Tibial artery (tissue), 4 donors: ENCODE data around the gene SMARCD2.
A peak's percentile ranks its signal among the peaks of the same experiment; 100 is the strongest.

Experiments used
- DNase-seq, 2 donors: peaks; one replicate each; pipeline ENCODE4 v3.0.0-alpha.2; 2019
- H3K27ac ChIP-seq, 2 donors: fragments of 200-600 bp; sonication (generic) in 1 of 2; 1 replicate in 1 of 2; 2 replicates in 1 of 2; pipeline ENCODE4 v1.5.1; 2018 to 2019; ENCODE audit warnings: mild to moderate bottlenecking in 1 of 2
- H3K27me3 ChIP-seq, 2 donors: fragments of 200-600 bp; sonication (generic) in 1 of 2; one replicate each; pipeline versions ENCODE4 v1.5.1 to v1.6.0; 2016 to 2019
- H3K36me3 ChIP-seq, 3 donors: fragments of 200-600 bp; sonication (generic) in 2 of 3; one replicate each; pipeline ENCODE4 v1.5.1; 2016 to 2019; ENCODE audit warnings: mild to moderate bottlenecking in 2 of 3
- H3K4me1 ChIP-seq, 4 donors: fragments of 200-600 bp; sonication (generic) in 2 of 4; 1 replicate in 3 of 4; 2 replicates in 1 of 4; pipeline ENCODE4 v1.5.1; 2016 to 2019
- H3K4me3 ChIP-seq, 2 donors: fragments of 200-600 bp; sonication (generic) in 1 of 2; 1 replicate in 1 of 2; 2 replicates in 1 of 2; pipeline ENCODE4 v1.5.1; 2018 to 2019; ENCODE audit warnings: mild to moderate bottlenecking in 2 of 2
- H3K9me3 ChIP-seq, 3 donors: fragments of 200-600 bp; sonication (generic) in 1 of 3; one replicate each; pipeline ENCODE4 v1.5.1; 2016 to 2019
- intact Hi-C: fragments of 100-400 bp; cut with DNase I; formaldehyde crosslinking; loops from one replicate; pipeline ENCODE4 v1.15.0; 2023; ENCODE audit warnings: low total_unique reads
- TF ChIP-seq, protein P1 (sequence below), 2 experiments: fragments of 200-600 bp in 1 of 2; fragments of 450-650 bp in 1 of 2; IDR thresholded peaks; one replicate each; pipeline ENCODE4 v1.5.1; 2017 to 2019; ENCODE audit warnings: antibody characterized with exemption in 2 of 2, mild to moderate bottlenecking in 1 of 2, moderate library complexity in 1 of 2

The SMARCD2 gene

GRCh38 chr17:63837480-63837879, 5.0 kb downstream of the SMARCD2 start:
- DNase-seq: peak in 1 of 2 donors; percentile 69
- peak overlapping the region; percentile 89 to 99 for H3K27ac ChIP-seq
- H3K9me3 ChIP-seq: no peaks in the 10 kb centered on the region
- intact Hi-C loops: loop anchor here (5.0 kb wide), 1 partner anchor 65 kb away; the partner anchor contains the start of genes CCDC47 and DDX42
- no peaks in the 10 kb centered on the region for H3K27me3 ChIP-seq
- TF ChIP-seq, protein P1, sequence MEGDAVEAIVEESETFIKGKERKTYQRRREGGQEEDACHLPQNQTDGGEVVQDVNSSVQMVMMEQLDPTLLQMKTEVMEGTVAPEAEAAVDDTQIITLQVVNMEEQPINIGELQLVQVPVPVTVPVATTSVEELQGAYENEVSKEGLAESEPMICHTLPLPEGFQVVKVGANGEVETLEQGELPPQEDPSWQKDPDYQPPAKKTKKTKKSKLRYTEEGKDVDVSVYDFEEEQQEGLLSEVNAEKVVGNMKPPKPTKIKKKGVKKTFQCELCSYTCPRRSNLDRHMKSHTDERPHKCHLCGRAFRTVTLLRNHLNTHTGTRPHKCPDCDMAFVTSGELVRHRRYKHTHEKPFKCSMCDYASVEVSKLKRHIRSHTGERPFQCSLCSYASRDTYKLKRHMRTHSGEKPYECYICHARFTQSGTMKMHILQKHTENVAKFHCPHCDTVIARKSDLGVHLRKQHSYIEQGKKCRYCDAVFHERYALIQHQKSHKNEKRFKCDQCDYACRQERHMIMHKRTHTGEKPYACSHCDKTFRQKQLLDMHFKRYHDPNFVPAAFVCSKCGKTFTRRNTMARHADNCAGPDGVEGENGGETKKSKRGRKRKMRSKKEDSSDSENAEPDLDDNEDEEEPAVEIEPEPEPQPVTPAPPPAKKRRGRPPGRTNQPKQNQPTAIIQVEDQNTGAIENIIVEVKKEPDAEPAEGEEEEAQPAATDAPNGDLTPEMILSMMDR (IDR thresholded peaks at IDR 0.05): no peak
- peak overlapping the region in 1 of 2 donors; percentile 41 for H3K4me3 ChIP-seq
- peaks cover 42 to 50% (median 49%) of the 10 kb centered on the region in 3 donors for H3K36me3 ChIP-seq
- peaks cover 5 to 67% (median 52%) of the 10 kb centered on the region in 4 donors for H3K4me1 ChIP-seq

DNA sequence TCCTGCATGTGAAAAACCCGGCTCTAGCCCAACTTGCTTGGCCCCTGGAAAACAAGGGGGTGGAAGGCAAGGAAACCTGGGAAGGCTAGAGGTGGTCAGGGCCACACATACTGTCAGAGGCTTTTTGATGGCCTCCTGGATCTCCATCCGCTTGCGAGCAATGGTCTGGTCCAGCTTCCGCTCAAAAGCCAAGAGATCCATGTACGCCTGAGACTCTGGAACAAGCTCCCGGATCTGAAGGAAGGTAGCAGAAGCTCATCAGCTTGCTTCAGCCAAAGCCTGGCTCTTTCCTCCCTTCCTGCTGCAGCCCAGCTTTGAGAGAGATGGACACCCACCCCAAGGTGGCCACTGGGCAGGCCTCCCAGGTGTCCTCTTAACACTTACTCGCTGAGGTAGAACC, 5.7 kb downstream of the SMARCD2 start:
- TF ChIP-seq, protein P1 (IDR thresholded peaks at IDR 0.05): no peak
- peaks cover 49 to 56% (median 56%) of the 10 kb centered on the region in 3 donors for H3K36me3 ChIP-seq
- peak overlapping the region; percentile 89 to 99 for H3K27ac ChIP-seq
- intact Hi-C loops: loop anchor here (5.0 kb wide), 1 partner anchor 65 kb away; the partner anchor contains the start of genes CCDC47 and DDX42
- no peaks in the 10 kb centered on the region for H3K9me3 ChIP-seq
- peaks cover 5 to 67% (median 52%) of the 10 kb centered on the region in 4 donors for H3K4me1 ChIP-seq
- no peak overlapping the region for H3K4me3 ChIP-seq
- no peaks in the 10 kb centered on the region for H3K27me3 ChIP-seq
- DNase-seq: no peak

- H3K27me3 ChIP-seq: no peaks in the 10 kb centered on the region
- H3K27ac ChIP-seq: peak overlapping the region; percentile 14 to 99
- no peaks in the 10 kb centered on the region for H3K9me3 ChIP-seq
- no peak overlapping the region for H3K4me3 ChIP-seq
- H3K36me3 ChIP-seq: peaks cover 64 to 72% (median 72%) of the 10 kb centered on the region in 3 donors
- TF ChIP-seq, protein P1 (IDR thresholded peaks at IDR 0.05): peak in 1 of 2 experiments; percentile 7
- DNase-seq: peak in 1 of 2 donors; percentile 55
- intact Hi-C loops: loop anchor here (5.0 kb wide), 1 partner anchor 63 kb away; the partner anchor contains the start of genes CCDC47 and DDX42
- H3K4me1 ChIP-seq: peaks cover 5 to 52% (median 40%) of the 10 kb centered on the region in 4 donors
These were observed 7.2 kb downstream of the SMARCD2 start for GRCh38 chr17:63835167-63835720.

- no peak overlapping the region for H3K4me3 ChIP-seq
- H3K9me3 ChIP-seq: no peaks in the 10 kb centered on the region
- peaks cover 71 to 78% (median 78%) of the 10 kb centered on the region in 3 donors for H3K36me3 ChIP-seq
- intact Hi-C loops: loop anchor here (5.0 kb wide), 1 partner anchor 62 kb away; the partner anchor contains the start of genes CCDC47 and DDX42
- H3K4me1 ChIP-seq: peaks cover 5 to 46% (median 34%) of the 10 kb centered on the region in 4 donors
- H3K27ac ChIP-seq: peak overlapping the region in 1 of 2 donors; percentile 99
- peak; percentile 40 to 70 for DNase-seq
- TF ChIP-seq, protein P1 (IDR thresholded peaks at IDR 0.05): peak; percentile 40 to 51
- H3K27me3 ChIP-seq: no peaks in the 10 kb centered on the region
These were observed 7.9 kb downstream of the SMARCD2 start for GRCh38 chr17:63834431-63835166.

DNA sequence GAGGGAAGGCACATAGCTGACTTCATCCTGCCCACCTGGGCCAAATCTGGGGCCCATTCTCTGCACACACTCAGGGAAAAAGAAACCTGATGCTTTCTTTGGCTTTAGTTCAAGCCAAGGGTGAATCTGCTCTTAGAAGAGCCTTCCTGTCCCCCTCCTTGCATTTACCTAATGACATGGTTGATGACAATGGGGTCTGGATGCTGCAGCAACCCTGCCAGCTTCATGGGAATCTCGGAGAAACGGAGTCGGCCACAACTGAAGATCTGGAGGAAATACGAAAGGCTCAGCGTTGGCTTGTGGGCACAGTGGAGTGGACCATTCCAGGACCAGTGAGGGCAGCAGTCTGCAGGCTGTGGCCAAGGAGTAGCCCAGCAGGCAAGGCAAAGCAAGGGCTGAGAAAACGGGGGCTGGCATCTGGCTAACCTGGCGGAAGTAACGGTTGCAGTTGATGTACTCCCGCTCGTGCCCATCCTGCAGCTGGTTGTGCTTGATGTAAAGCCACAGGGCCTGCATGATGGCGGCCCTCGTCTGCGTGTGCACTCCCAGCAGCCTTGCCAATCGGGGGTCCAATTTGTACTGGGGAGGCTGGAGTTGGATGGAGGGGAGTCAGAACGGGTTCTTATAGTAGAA, 8.6 kb downstream of the SMARCD2 start:
- Histone ChIP-seq H3K27me3 (no peaks in the 10 kb centered on the region), H3K9me3 (no peaks in the 10 kb centered on the region), H3K27ac (peak overlapping the region in 1 of 2 donors; percentile 12), H3K4me1 (peaks cover 0 to 43% (median 33%) of the 10 kb centered on the region in 4 donors), H3K4me3 (no peak overlapping the region), H3K36me3 (peaks cover 77 to 86% (median 85%) of the 10 kb centered on the region in 3 donors)
- DNase-seq: no peak
- TF ChIP-seq, protein P1 (IDR thresholded peaks at IDR 0.05): no peak
- intact Hi-C loops: no loop called here
